ENCODE data around the gene SH3RF3.

- no peak for TF ChIP-seq POLR2AphosphoS5 (IDR thresholded peaks at IDR 0.05; ENCODE audit: low read depth, low read length)
- TF ChIP-seq CTCF (IDR thresholded peaks at IDR 0.05) = no peak
Measured at GRCh38 chr2:109137616-109138015, 8.6 kb downstream of the SH3RF3 start.

Data from Panc1 (cell line).